SJSA1 (cell line): ENCODE results near the gene ZNF862. TPM values are rescaled to one million over a fixed set of nuclear protein-coding genes. Genes with fewer than 3 reads are reported as not detected.

Experiments used
- DNase-seq, 2 experiments: peaks; one replicate each; pipeline ENCODE4 v3.0.0-alpha.2; 2015 to 2020; ENCODE audit warnings: low spot score in 2 of 2, low read depth in 1 of 2
- H3K27ac ChIP-seq: fragments of 250-450 bp; sonication (Bioruptor Pico); 2 replicates; pipeline ENCODE4 v1.5.1; 2020; ENCODE audit warnings: mild to moderate bottlenecking, moderate library complexity
- H3K27me3 ChIP-seq: fragments of 250-450 bp; sonication (Bioruptor Pico); replicated peaks from 2 replicates; pipeline ENCODE4 v1.5.1; 2020; ENCODE audit warnings: mild to moderate bottlenecking, moderate library complexity
- H3K36me3 ChIP-seq: fragments of 250-450 bp; sonication (Bioruptor Pico); 2 replicates; pipeline ENCODE4 v1.5.1; 2020; ENCODE audit warnings: mild to moderate bottlenecking
- H3K4me1 ChIP-seq: fragments of 250-450 bp; sonication (Bioruptor Pico); replicated peaks from 2 replicates; pipeline ENCODE4 v1.6.1; 2021; ENCODE audit warnings: mild to moderate bottlenecking
- H3K4me3 ChIP-seq: fragments of 250-450 bp; sonication (Bioruptor Pico); 2 replicates; pipeline ENCODE4 v1.5.1; 2020; ENCODE audit warnings: mild to moderate bottlenecking
- H3K9me3 ChIP-seq: fragments of 250-450 bp; sonication (Bioruptor Pico); replicated peaks from 2 replicates; pipeline ENCODE4 v1.5.1; 2020; ENCODE audit warnings: mild to moderate bottlenecking
- total RNA-seq: library from RNA; depleted of rRNA; stranded (reverse); fragments of >200 nt; shearing (Covaris generic); gene quantifications from 2 replicates; pipeline ENCODE4 v1.2.3, GENCODE V29; 2014

The ZNF862 gene
- total RNA-seq, 1 experiment from 2014 or later = 6.1 TPM

GRCh38 chr7:149864751-149865150 lies 26.6 kb downstream of the ZNF862 start:
- Histone ChIP-seq H3K27ac (no peak overlapping the region), H3K9me3 (no peaks in the 10 kb centered on the region), H3K36me3 (no peaks in the 10 kb centered on the region), H3K4me1 (peaks cover 7% of the 10 kb centered on the region), H3K4me3 (no peak overlapping the region), H3K27me3 (no peaks in the 10 kb centered on the region)
- DNase-seq = no peak

- no peak for DNase-seq
- peaks cover 7% of the 10 kb centered on the region for H3K4me1 ChIP-seq
- no peaks in the 10 kb centered on the region for H3K27me3 ChIP-seq
Measured at GRCh38 chr7:149865437-149865836, 27.3 kb downstream of the ZNF862 start.

GRCh38 chr7:149866139-149866778 lies 28.1 kb downstream of the ZNF862 start:
- no peak for DNase-seq
- no peak overlapping the region for H3K27ac ChIP-seq
- H3K9me3 ChIP-seq = no peaks in the 10 kb centered on the region
- H3K4me1 ChIP-seq = peaks cover 7% of the 10 kb centered on the region
- H3K27me3 ChIP-seq = no peaks in the 10 kb centered on the region
- H3K4me3 ChIP-seq = no peak overlapping the region
- H3K36me3 ChIP-seq = no peaks in the 10 kb centered on the region

More at GRCh38 chr7:149865437-149865836, 27.3 kb downstream of the ZNF862 start:
- no peaks in the 10 kb centered on the region for H3K36me3 ChIP-seq
- H3K27ac ChIP-seq = no peak overlapping the region
- H3K4me3 ChIP-seq = no peak overlapping the region
- no peaks in the 10 kb centered on the region for H3K9me3 ChIP-seq

GRCh38 chr7:149866779-149867447 lies 28.7 kb downstream of the ZNF862 start:
- Histone ChIP-seq H3K4me3 (no peak overlapping the region), H3K27me3 (no peaks in the 10 kb centered on the region), H3K4me1 (peaks cover 7% of the 10 kb centered on the region), H3K9me3 (no peaks in the 10 kb centered on the region), H3K36me3 (no peaks in the 10 kb centered on the region), H3K27ac (no peak overlapping the region)
- DNase-seq = peak in 1 of 2 experiments; percentile 19

GRCh38 chr7:149867762-149868622 lies 29.8 kb downstream of the ZNF862 start:
- DNase-seq = no peak
- Histone ChIP-seq H3K36me3 (no peaks in the 10 kb centered on the region), H3K9me3 (no peaks in the 10 kb centered on the region), H3K27ac (no peak overlapping the region), H3K4me3 (no peak overlapping the region), H3K27me3 (no peaks in the 10 kb centered on the region), H3K4me1 (peaks cover 13% of the 10 kb centered on the region)

GRCh38 chr7:149868623-149869290 lies 30.6 kb downstream of the ZNF862 start:
- Histone ChIP-seq H3K36me3 (no peaks in the 10 kb centered on the region), H3K27ac (no peak overlapping the region), H3K27me3 (no peaks in the 10 kb centered on the region), H3K4me3 (no peak overlapping the region), H3K9me3 (no peaks in the 10 kb centered on the region), H3K4me1 (peaks cover 19% of the 10 kb centered on the region)
- DNase-seq = no peak

GRCh38 chr7:149869291-149869650 lies 31.1 kb downstream of the ZNF862 start:
- H3K9me3 ChIP-seq = no peaks in the 10 kb centered on the region
- no peaks in the 10 kb centered on the region for H3K27me3 ChIP-seq
- H3K4me1 ChIP-seq = peaks cover 24% of the 10 kb centered on the region
- no peak for DNase-seq
- no peaks in the 10 kb centered on the region for H3K36me3 ChIP-seq
- no peak overlapping the region for H3K4me3 ChIP-seq
- no peak overlapping the region for H3K27ac ChIP-seq

- Histone ChIP-seq H3K27me3 (no peaks in the 10 kb centered on the region), H3K4me3 (no peak overlapping the region), H3K9me3 (no peaks in the 10 kb centered on the region), H3K27ac (no peak overlapping the region), H3K4me1 (peaks cover 24% of the 10 kb centered on the region), H3K36me3 (no peaks in the 10 kb centered on the region)
- DNase-seq = peak in 1 of 2 experiments; percentile 22
Measured at GRCh38 chr7:149869867-149870266, 31.7 kb downstream of the ZNF862 start.

- Histone ChIP-seq H3K4me3 (no peak overlapping the region), H3K27ac (no peak overlapping the region), H3K36me3 (no peaks in the 10 kb centered on the region), H3K27me3 (no peaks in the 10 kb centered on the region), H3K9me3 (no peaks in the 10 kb centered on the region), H3K4me1 (peaks cover 24% of the 10 kb centered on the region)
- peak in 1 of 2 experiments; percentile 20 for DNase-seq
Measured at GRCh38 chr7:149870274-149870673, 32.1 kb downstream of the ZNF862 start.

GRCh38 chr7:149870701-149871483 lies 32.7 kb downstream of the ZNF862 start:
- DNase-seq = peak in 1 of 2 experiments; percentile 14
- H3K27me3 ChIP-seq = no peaks in the 10 kb centered on the region
- no peak overlapping the region for H3K27ac ChIP-seq
- H3K4me1 ChIP-seq = peaks cover 24% of the 10 kb centered on the region
- H3K9me3 ChIP-seq = no peaks in the 10 kb centered on the region
- H3K36me3 ChIP-seq = no peaks in the 10 kb centered on the region
- H3K4me3 ChIP-seq = no peak overlapping the region

- H3K36me3 ChIP-seq = no peaks in the 10 kb centered on the region
- peaks cover 22% of the 10 kb centered on the region for H3K4me1 ChIP-seq
- H3K27me3 ChIP-seq = no peaks in the 10 kb centered on the region
- no peaks in the 10 kb centered on the region for H3K9me3 ChIP-seq
- DNase-seq = no peak
- no peak overlapping the region for H3K4me3 ChIP-seq
- no peak overlapping the region for H3K27ac ChIP-seq
Measured at GRCh38 chr7:149871576-149871975, 33.4 kb downstream of the ZNF862 start.

GRCh38 chr7:149872419-149873073 lies 34.4 kb downstream of the ZNF862 start:
- Histone ChIP-seq H3K27ac (no peak overlapping the region), H3K4me3 (peak overlapping the region; percentile 56), H3K4me1 (peaks cover 17% of the 10 kb centered on the region), H3K27me3 (no peaks in the 10 kb centered on the region), H3K9me3 (no peaks in the 10 kb centered on the region), H3K36me3 (no peaks in the 10 kb centered on the region)
- DNase-seq = peak; percentile 60 to 74
